Ishikawa (cell line): ENCODE results near the gene ABR.
A peak's percentile ranks its signal among the peaks of the same experiment; 100 is the strongest.

Experiments used
- CEBPB ChIP-seq: IDR thresholded peaks from 2 replicates; pipeline ENCODE4 v1.6.1; 2012
- CREB1 ChIP-seq: IDR thresholded peaks from 2 replicates; pipeline ENCODE4 v1.6.1; 2012; ENCODE audit warnings: low read depth
- EGR1 ChIP-seq: IDR thresholded peaks from 2 replicates; pipeline ENCODE4 v1.6.1; 2012
- EP300 ChIP-seq: IDR thresholded peaks from 2 replicates; pipeline ENCODE4 v1.6.1; 2012; ENCODE audit warnings: borderline replicate concordance
- FOXM1 ChIP-seq: IDR thresholded peaks from 2 replicates; pipeline ENCODE4 v1.6.1; 2012; ENCODE audit warnings: low read depth, borderline replicate concordance
- NFIC ChIP-seq: IDR thresholded peaks from 2 replicates; pipeline ENCODE4 v1.6.1; 2012
- RAD21 ChIP-seq: IDR thresholded peaks from 2 replicates; pipeline ENCODE4 v1.6.1; 2012; ENCODE audit warnings: low read depth
- REST ChIP-seq: IDR thresholded peaks from 2 replicates; pipeline ENCODE4 v1.6.1; 2012; ENCODE audit warnings: low read depth, mild to moderate bottlenecking
- TAF1 ChIP-seq: IDR thresholded peaks from 2 replicates; pipeline ENCODE4 v1.6.1; 2012; ENCODE audit warnings: low read depth, mild to moderate bottlenecking
- TCF12 ChIP-seq: IDR thresholded peaks from 2 replicates; pipeline ENCODE4 v1.6.1; 2012; ENCODE audit warnings: low read depth
- TEAD4 ChIP-seq: IDR thresholded peaks from 2 replicates; pipeline ENCODE4 v1.6.1; 2012
- USF1 ChIP-seq: IDR thresholded peaks from 2 replicates; pipeline ENCODE4 v1.6.1; 2012
- YY1 ChIP-seq: IDR thresholded peaks from 2 replicates; pipeline ENCODE4 v1.6.1; 2012; ENCODE audit warnings: low read depth
- ZBTB7A ChIP-seq: IDR thresholded peaks from 2 replicates; pipeline ENCODE4 v1.6.1; 2012; ENCODE audit warnings: low read depth
- TF ChIP-seq, protein P1 (sequence below): IDR thresholded peaks from 2 replicates; pipeline ENCODE4 v1.6.1; 2012

ABR gene

DNA sequence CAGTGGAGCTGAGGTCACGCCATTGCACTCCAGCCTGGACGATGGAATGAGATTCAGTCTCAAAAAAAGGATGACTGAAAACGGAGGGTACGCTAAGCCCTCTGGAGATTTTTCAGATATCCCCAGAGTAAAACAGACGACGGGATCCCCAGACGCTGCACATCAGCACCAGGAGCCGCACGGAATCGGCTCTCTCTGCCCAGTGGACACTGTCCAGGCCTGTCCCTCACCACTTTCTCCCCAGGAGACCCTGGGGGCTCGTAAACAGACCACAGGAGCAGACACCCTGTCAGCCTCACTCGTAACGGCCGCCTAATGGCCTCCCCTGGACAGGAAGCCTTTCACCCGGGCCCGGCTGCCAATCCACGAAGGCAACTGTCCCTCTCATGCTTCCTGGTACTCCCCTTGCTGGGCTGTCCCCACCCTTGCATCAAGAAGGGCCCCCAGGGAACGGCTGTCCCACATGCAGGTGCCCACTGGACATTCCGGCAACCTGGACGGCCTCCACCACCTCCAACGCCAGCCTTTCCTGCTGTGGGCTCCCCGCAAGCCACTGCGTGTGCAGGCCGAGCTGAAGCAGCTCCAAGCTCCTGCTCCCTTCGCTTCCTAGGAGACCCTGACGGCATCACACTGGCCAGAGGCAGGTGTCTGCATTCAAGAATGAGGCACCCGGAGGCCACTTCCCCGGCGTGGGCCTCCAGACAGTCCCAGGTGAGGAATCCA, 108.5 kb downstream of the ABR start:
- TF ChIP-seq CREB1, result no peak
- no peak for TF ChIP-seq CEBPB
- TF ChIP-seq EGR1, result no peak

GRCh38 chr17:1070411-1070810, 109.4 kb downstream of the ABR start:
- no peak for TF ChIP-seq ZBTB7A
- TF ChIP-seq CEBPB, result no peak
- TF ChIP-seq USF1, result no peak
- TF ChIP-seq EGR1, result no peak
- no peak for TF ChIP-seq YY1
- no peak for TF ChIP-seq FOXM1
- TF ChIP-seq, protein P1, sequence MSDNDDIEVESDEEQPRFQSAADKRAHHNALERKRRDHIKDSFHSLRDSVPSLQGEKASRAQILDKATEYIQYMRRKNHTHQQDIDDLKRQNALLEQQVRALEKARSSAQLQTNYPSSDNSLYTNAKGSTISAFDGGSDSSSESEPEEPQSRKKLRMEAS, result no peak
- no peak for TF ChIP-seq CREB1
- no peak for TF ChIP-seq RAD21
- TF ChIP-seq NFIC, result no peak
- no peak for TF ChIP-seq TEAD4
- TF ChIP-seq EP300, result no peak
- TF ChIP-seq REST, result no peak

DNA sequence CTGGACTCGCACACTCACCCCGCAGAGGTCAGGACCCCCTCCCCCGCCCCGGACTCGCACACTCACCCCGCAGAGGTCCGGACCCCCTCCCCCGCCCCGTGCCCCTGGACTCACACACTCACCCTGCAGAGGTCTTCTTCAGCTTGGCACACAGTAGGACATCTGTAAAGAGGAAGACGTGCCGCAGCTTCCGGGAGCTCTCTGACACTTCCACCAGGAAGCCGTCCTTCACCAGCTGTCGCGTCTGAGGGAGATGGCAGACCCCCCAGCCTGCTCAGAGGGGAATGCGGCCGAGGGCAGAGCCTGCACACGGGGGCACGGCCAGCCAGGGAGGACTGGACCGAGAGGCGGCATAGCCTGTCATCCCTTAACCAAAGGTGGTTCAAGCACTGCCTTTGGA, 109.9 kb downstream of the ABR start:
- TF ChIP-seq YY1 (no peak), NFIC (no peak), FOXM1 (no peak), TAF1 (no peak), EP300 (no peak), CEBPB (no peak), EGR1 (no peak), RAD21 (no peak), ZBTB7A (no peak), CREB1 (no peak), REST (no peak), TEAD4 (no peak), TCF12 (no peak), USF1 (no peak)
- TF ChIP-seq, protein P1, result no peak

- TF ChIP-seq FOXM1 (no peak), EGR1 (no peak), YY1 (no peak), ZBTB7A (no peak), EP300 (no peak)
- TF ChIP-seq, protein P1, result no peak
Measured at GRCh38 chr17:1068356-1068755, 111.4 kb downstream of the ABR start.

DNA sequence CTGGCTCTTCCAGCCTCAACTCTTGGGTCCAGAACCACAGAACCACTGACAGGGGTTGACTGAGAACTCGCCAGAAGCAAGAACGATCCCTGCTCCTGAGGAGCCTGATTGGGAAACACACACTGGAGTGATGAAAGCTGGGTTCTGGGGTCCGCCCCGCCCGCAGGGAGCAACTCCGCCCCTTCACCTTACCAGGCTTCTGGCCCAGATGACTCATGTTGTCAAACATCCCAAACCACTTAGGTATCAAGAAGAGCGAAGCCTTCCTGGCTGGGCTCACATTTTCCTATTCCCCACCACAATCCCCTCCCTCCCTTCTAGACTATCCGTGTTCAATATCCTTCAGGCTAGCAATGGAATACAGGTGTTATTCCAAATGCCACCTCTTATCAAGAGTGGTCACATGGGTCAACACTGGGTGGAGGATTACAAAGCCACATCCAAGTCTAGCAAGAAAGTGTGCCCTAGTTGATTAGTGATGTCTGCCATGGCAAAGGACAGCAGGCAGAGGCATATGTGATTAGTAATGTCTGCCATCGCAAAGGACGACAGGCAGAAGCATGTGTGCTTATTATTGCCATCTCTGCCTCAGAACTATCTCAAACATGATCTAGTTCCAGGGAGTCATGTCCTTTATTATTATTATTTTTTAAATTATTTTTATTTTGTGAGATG, 112.4 kb downstream of the ABR start:
- TF ChIP-seq FOXM1, result no peak
- TF ChIP-seq TCF12, result peak; percentile 47; the same call in 1 of the 2 replicates
- TF ChIP-seq CREB1, result no peak
- TF ChIP-seq CEBPB, result peak; percentile 77
- no peak for TF ChIP-seq YY1
- peak; percentile 46; the same call in 1 of the 2 replicates for TF ChIP-seq NFIC
- TF ChIP-seq EGR1, result no peak
- peak; percentile 41; the same call in 1 of the 2 replicates for TF ChIP-seq TEAD4
- TF ChIP-seq, protein P1, result 0 out of 2 replicates have a peak, but pooled peaks have one; percentile 9
- no peak for TF ChIP-seq RAD21
- peak; percentile 41; the same call in 1 of the 2 replicates for TF ChIP-seq EP300
- no peak for TF ChIP-seq ZBTB7A
- no peak for TF ChIP-seq TAF1
- no peak for TF ChIP-seq REST
- TF ChIP-seq USF1, result no peak; the same call in 1 of the 2 replicates
